ENCODE data around the gene EPHB6. TPM values are rescaled to one million over a fixed set of nuclear protein-coding genes. Genes with fewer than 3 reads are reported as not detected.

The EPHB6 gene
- total RNA-seq, 1 donor from 2014 or later, result 1.0 TPM

DNA sequence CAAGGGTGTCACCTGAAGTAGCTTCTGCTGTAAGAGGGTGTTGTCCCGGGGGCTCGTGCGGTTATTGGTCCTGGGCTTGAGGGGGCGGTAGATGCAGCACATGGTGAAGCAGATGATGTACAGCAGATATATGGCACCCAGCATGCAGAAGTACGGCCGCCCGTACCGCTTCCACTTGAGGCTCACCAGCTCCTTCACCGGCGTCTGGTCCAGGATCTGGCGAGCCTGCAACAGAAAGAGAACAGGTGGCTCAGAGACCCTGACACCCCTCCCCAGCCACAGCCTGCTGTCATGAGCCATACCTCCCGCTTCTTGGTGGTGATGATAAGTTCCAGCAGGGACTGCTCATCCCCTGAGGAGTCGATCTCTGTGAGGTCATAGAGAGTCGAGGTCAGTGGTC is 20.6 kb downstream of the EPHB6 start:
- Histone ChIP-seq H3K9ac (ENCODE audit: low read depth in 1 of 3, low read length in 3 of 3) (no peak overlapping the region), H3K27ac (ENCODE audit: low read depth, low read length) (no peak overlapping the region), H3K9me3 (ENCODE audit: control insufficient read depth in 3 of 3, low read length in 3 of 3) (no peaks in the 10 kb centered on the region), H3K36me3 (ENCODE audit: control insufficient read depth in 3 of 3, insufficient read depth in 3 of 3, low read length in 3 of 3) (no peaks in the 10 kb centered on the region), H3K4me1 (ENCODE audit: control insufficient read depth in 3 of 3, insufficient read depth in 3 of 3, low read length in 3 of 3) (no peaks in the 10 kb centered on the region), H3K4me3 (ENCODE audit: low read length in 3 of 3) (no peak overlapping the region), H3K27me3 (ENCODE audit: control insufficient read depth in 3 of 3, insufficient read depth in 3 of 3, low read length in 3 of 3) (peaks cover 14 to 20% (median 19%) of the 10 kb centered on the region in 3 donors)

DNA sequence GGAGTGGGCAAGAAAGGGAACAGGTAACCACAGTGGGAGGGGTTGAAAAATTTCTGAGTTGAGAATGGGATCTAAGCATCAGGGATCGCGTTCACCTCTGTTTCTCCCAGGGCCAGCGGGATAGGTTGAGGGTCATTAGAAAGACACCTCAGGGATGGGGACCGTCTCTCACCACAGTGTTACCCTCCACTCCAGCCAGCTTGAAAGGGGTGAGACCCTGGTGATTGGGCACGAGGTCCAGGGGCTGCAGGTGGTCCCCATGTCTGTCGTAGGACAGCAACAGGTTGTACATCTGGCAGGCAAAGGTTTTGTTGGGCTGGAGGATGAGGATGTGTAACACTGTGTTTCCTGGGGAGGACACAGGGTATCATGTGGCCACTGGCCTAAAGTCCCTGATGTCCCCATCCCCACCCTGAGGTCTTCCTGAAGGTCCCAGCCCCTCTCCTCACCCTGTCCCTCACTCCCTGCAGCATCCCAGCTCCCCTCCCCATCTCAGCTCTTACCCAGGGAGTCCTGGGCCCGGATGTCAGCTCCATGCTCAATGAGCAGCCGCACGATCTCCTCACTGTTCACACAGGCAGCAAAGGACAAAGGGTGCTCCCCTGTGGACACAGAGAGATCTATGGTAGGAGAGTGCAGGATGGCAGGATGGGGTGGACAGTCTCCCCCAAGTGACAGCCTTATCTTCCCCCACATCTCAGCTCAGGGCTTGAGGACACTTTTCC is 21.5 kb downstream of the EPHB6 start:
- Histone ChIP-seq H3K4me3 (ENCODE audit: low read length in 3 of 3) (no peak overlapping the region), H3K4me1 (ENCODE audit: control insufficient read depth in 3 of 3, insufficient read depth in 3 of 3, low read length in 3 of 3) (no peaks in the 10 kb centered on the region), H3K9me3 (ENCODE audit: control insufficient read depth in 3 of 3, low read length in 3 of 3) (no peaks in the 10 kb centered on the region), H3K27me3 (ENCODE audit: control insufficient read depth in 3 of 3, insufficient read depth in 3 of 3, low read length in 3 of 3) (peaks cover 18 to 27% (median 24%) of the 10 kb centered on the region in 3 donors), H3K27ac (ENCODE audit: low read depth, low read length) (no peak overlapping the region), H3K36me3 (ENCODE audit: control insufficient read depth in 3 of 3, insufficient read depth in 3 of 3, low read length in 3 of 3) (no peaks in the 10 kb centered on the region), H3K9ac (ENCODE audit: low read depth in 1 of 3, low read length in 3 of 3) (no peak overlapping the region)

DNA sequence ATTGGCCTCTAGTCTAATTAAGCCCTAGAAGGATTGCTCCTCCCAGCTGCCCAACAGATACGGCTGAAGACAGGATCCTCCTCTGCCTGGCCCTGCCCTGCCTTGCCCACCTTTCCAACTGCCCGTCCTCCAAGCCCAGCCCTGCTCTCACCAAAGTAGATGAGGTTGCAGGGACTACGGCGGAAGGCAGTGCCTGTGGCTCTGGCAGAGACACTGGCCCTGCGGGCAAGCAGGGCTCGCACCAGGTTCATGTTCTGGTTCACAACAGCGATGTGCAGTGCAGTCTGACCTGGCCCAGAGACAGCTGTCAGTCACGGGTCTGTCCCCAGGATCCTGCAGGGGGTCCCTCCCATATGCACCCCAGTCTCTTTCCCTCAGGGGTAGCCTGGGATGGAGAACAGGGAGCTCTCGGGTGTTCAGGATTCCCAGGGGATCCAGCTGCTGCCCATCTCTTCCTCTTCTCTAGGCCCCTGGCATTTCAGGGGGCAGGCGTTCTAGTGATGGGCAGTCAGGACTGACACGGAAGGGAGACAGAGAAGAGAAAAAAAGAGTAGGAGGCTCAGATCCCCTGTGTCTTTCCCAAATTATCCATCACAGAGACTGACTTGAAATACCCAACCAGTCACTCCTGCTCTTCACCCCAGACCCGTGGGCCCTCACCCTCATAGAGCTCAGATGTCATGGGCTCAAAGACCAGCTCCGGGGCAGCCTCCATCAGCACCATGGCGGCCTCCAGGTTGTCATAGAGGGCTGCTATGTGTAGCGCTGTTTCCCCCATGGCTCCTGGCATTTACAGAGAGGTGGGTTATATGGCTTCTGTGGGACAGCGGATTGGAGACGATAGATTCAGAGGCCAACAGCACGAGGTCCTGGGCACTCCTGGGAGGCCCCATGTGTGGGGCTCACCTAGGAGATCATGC is 22.4 kb downstream of the EPHB6 start:
- Histone ChIP-seq H3K27me3 (ENCODE audit: control insufficient read depth in 3 of 3, insufficient read depth in 3 of 3, low read length in 3 of 3) (peaks cover 24 to 28% (median 27%) of the 10 kb centered on the region in 3 donors), H3K9ac (ENCODE audit: low read depth in 1 of 3, low read length in 3 of 3) (no peak overlapping the region), H3K4me3 (ENCODE audit: low read length in 3 of 3) (no peak overlapping the region), H3K4me1 (ENCODE audit: control insufficient read depth in 3 of 3, insufficient read depth in 3 of 3, low read length in 3 of 3) (no peaks in the 10 kb centered on the region), H3K9me3 (ENCODE audit: control insufficient read depth in 3 of 3, low read length in 3 of 3) (no peaks in the 10 kb centered on the region), H3K27ac (ENCODE audit: low read depth, low read length) (no peak overlapping the region), H3K36me3 (ENCODE audit: control insufficient read depth in 3 of 3, insufficient read depth in 3 of 3, low read length in 3 of 3) (no peaks in the 10 kb centered on the region)

DNA sequence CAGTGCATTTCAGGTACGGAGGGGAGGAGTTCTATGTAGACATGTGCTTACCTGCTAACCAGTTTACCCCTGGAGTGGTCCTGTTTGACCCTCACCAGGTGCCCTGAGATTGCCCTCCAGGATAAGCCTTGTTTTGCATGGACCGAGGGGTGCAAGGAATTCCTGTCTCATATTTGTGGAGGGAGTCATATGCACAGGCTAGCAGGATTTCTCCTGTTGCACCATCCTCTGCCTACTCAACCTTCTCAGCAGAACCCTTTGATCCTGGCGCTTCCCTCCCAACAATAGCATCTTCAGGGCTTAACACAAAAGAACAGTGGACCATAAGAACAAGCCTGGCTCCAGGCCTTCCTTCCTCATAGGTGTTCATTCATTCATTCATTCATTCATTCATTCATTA is 23.4 kb downstream of the EPHB6 start:
- no peaks in the 10 kb centered on the region for H3K4me1 ChIP-seq (ENCODE audit: control insufficient read depth in 3 of 3, insufficient read depth in 3 of 3, low read length in 3 of 3)
- H3K4me3 ChIP-seq (ENCODE audit: low read length in 3 of 3), result no peak overlapping the region
- no peak overlapping the region for H3K27ac ChIP-seq (ENCODE audit: low read depth, low read length)
- no peak overlapping the region for H3K9ac ChIP-seq (ENCODE audit: low read depth in 1 of 3, low read length in 3 of 3)
- no peaks in the 10 kb centered on the region for H3K9me3 ChIP-seq (ENCODE audit: control insufficient read depth in 3 of 3, low read length in 3 of 3)
- H3K27me3 ChIP-seq (ENCODE audit: control insufficient read depth in 3 of 3, insufficient read depth in 3 of 3, low read length in 3 of 3), result peaks cover 27 to 36% (median 31%) of the 10 kb centered on the region in 3 donors
- H3K36me3 ChIP-seq (ENCODE audit: control insufficient read depth in 3 of 3, insufficient read depth in 3 of 3, low read length in 3 of 3), result no peaks in the 10 kb centered on the region

DNA sequence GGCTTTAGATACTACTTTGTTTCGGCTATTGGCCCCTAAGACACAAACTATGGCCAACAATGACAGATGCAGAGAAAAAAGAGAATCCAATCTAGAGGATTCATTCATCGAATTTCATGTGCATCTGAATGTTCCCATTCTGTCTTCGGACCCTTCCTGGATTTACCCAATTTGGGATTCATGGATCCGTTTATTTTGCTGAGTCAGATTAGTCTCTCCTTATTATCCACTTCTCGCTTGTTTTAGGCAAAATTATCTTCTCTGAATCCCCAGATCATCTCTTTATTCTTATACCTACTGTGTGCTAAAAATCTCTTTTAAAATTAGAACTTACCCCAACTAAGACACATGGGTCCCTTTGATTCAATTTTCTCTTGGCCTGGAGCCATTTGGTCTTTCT is 24.2 kb downstream of the EPHB6 start:
- Histone ChIP-seq H3K27ac (ENCODE audit: low read depth, low read length) (no peak overlapping the region), H3K9ac (ENCODE audit: low read depth in 1 of 3, low read length in 3 of 3) (no peak overlapping the region), H3K36me3 (ENCODE audit: control insufficient read depth in 3 of 3, insufficient read depth in 3 of 3, low read length in 3 of 3) (no peaks in the 10 kb centered on the region), H3K27me3 (ENCODE audit: control insufficient read depth in 3 of 3, insufficient read depth in 3 of 3, low read length in 3 of 3) (peaks cover 27 to 41% (median 31%) of the 10 kb centered on the region in 3 donors), H3K9me3 (ENCODE audit: control insufficient read depth in 3 of 3, low read length in 3 of 3) (no peaks in the 10 kb centered on the region), H3K4me1 (ENCODE audit: control insufficient read depth in 3 of 3, insufficient read depth in 3 of 3, low read length in 3 of 3) (no peaks in the 10 kb centered on the region), H3K4me3 (ENCODE audit: low read length in 3 of 3) (no peak overlapping the region)

DNA sequence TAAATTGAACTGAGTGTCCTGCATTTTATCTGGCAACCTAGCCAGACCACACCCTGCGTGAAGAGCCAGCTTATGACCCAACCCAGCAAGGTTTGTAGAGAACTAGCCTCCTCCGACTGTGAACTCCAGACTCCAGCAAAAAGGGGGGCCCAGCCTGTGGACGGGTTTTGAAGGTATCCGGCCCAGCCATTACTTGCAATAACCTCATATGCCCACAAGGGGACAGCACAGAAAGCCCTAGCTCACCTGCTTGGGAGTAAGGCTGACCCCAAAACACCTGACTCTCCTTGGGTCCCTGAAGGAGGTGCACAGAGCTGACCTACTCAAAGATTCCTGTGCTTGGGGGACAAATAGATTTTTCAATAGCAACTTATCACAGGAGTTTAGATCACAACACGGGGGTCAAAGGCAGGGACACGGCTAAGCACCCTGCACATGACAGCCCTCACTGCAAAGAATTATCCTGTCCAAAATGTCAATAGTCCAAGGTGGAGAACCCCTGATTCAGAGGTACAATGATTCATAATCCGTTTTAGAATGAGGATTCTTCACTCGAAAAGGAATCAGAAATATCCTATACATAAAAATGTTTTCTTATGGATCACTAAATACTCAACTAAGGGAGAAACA is 26.1 kb downstream of the EPHB6 start:
- Histone ChIP-seq H3K4me1 (ENCODE audit: control insufficient read depth in 3 of 3, insufficient read depth in 3 of 3, low read length in 3 of 3) (no peaks in the 10 kb centered on the region), H3K27me3 (ENCODE audit: control insufficient read depth in 3 of 3, insufficient read depth in 3 of 3, low read length in 3 of 3) (peaks cover 18 to 38% (median 28%) of the 10 kb centered on the region in 3 donors), H3K9ac (ENCODE audit: low read depth in 1 of 3, low read length in 3 of 3) (no peak overlapping the region), H3K4me3 (ENCODE audit: low read length in 3 of 3) (no peak overlapping the region), H3K9me3 (ENCODE audit: control insufficient read depth in 3 of 3, low read length in 3 of 3) (no peaks in the 10 kb centered on the region), H3K27ac (ENCODE audit: low read depth, low read length) (no peak overlapping the region), H3K36me3 (ENCODE audit: control insufficient read depth in 3 of 3, insufficient read depth in 3 of 3, low read length in 3 of 3) (no peaks in the 10 kb centered on the region)

DNA sequence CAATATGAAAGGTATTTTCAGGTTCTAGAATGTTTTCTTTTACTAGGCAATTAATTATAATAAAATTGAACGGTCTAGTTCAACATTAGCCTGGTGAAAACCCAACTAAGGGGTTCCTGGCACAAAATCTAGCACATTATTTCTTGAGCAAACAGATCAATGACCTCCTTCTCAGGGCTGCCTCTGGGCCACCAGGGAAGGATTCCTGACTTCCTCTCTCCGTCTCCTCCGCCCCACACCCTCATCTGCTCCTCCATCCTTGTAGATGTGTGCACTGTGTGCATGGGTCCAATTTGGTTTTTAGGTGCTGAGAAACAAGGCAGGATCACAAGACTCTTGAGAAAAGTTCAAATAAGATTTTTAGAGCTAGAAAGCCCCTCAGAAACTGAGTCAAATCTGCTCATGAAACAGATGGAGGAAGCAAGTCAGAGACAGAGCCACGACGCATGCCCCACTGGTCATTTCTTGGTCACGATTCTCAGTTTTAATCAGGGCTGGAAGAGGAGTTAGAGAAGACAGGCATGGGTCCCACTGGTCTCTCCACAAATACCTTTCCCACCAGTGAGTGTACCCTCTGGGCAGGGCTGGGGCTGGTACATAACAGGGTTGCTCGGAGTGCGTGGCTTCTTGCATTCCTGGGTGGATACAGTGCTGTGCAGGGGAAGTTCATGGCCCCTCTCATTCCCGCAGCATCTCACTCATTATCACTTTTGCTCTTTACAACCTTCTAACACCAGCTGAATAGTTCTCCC is 26.9 kb downstream of the EPHB6 start:
- H3K36me3 ChIP-seq (ENCODE audit: control insufficient read depth in 3 of 3, insufficient read depth in 3 of 3, low read length in 3 of 3), result no peaks in the 10 kb centered on the region
- H3K27ac ChIP-seq (ENCODE audit: low read depth, low read length), result no peak overlapping the region
- no peak overlapping the region for H3K4me3 ChIP-seq (ENCODE audit: low read length in 3 of 3)
- peaks cover 15 to 38% (median 28%) of the 10 kb centered on the region in 3 donors for H3K27me3 ChIP-seq (ENCODE audit: control insufficient read depth in 3 of 3, insufficient read depth in 3 of 3, low read length in 3 of 3)
- no peaks in the 10 kb centered on the region for H3K9me3 ChIP-seq (ENCODE audit: control insufficient read depth in 3 of 3, low read length in 3 of 3)
- H3K4me1 ChIP-seq (ENCODE audit: control insufficient read depth in 3 of 3, insufficient read depth in 3 of 3, low read length in 3 of 3), result no peaks in the 10 kb centered on the region
- H3K9ac ChIP-seq (ENCODE audit: low read depth in 1 of 3, low read length in 3 of 3), result no peak overlapping the region

DNA sequence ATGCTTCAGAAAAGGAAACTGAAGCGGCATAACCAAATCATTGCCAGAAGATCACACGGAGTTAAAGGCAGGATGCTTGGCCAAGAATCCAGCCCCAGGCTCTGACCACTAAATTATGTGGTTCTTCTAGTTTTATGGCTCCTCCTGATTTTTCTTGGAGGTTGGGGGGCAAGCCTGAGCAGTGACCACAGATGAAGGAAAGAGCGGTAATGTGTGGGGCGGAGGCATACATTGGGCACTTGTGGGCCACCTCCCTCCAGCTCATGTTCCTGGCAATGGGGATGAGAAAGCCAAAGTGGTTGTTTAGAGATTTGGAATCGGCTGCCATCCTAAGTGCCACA is 27.4 kb downstream of the EPHB6 start:
- no peaks in the 10 kb centered on the region for H3K9me3 ChIP-seq (ENCODE audit: control insufficient read depth in 3 of 3, low read length in 3 of 3)
- H3K4me3 ChIP-seq (ENCODE audit: low read length in 3 of 3), result no peak overlapping the region
- no peak overlapping the region for H3K27ac ChIP-seq (ENCODE audit: low read depth, low read length)
- H3K27me3 ChIP-seq (ENCODE audit: control insufficient read depth in 3 of 3, insufficient read depth in 3 of 3, low read length in 3 of 3), result peaks cover 15 to 41% (median 28%) of the 10 kb centered on the region in 3 donors
- H3K9ac ChIP-seq (ENCODE audit: low read depth in 1 of 3, low read length in 3 of 3), result no peak overlapping the region
- H3K36me3 ChIP-seq (ENCODE audit: control insufficient read depth in 3 of 3, insufficient read depth in 3 of 3, low read length in 3 of 3), result no peaks in the 10 kb centered on the region
- H3K4me1 ChIP-seq (ENCODE audit: control insufficient read depth in 3 of 3, insufficient read depth in 3 of 3, low read length in 3 of 3), result no peaks in the 10 kb centered on the region

DNA sequence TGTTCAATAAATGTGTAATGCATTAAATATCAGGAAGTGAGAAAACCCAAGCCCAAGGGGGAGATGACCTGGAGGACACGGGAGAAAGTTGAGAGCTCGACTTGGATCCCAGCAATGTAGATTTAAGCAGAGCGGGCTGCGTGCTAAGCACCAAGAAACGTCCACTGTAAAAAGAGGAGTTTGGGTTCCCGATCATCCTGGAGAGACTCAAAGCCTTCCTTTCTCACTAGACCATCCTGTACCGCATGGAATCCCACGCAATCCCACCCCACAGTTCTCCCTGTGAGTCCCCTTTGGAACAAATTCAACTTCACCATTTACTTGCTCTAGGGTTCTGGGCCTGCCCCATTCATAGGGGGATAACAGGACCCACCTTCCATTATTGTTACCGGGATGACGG is 28.3 kb downstream of the EPHB6 start:
- Histone ChIP-seq H3K36me3 (ENCODE audit: control insufficient read depth in 3 of 3, insufficient read depth in 3 of 3, low read length in 3 of 3) (no peaks in the 10 kb centered on the region), H3K9ac (ENCODE audit: low read depth in 1 of 3, low read length in 3 of 3) (no peak overlapping the region), H3K27ac (ENCODE audit: low read depth, low read length) (no peak overlapping the region), H3K4me3 (ENCODE audit: low read length in 3 of 3) (no peak overlapping the region), H3K4me1 (ENCODE audit: control insufficient read depth in 3 of 3, insufficient read depth in 3 of 3, low read length in 3 of 3) (no peaks in the 10 kb centered on the region), H3K27me3 (ENCODE audit: control insufficient read depth in 3 of 3, insufficient read depth in 3 of 3, low read length in 3 of 3) (peaks cover 15 to 33% (median 26%) of the 10 kb centered on the region in 3 donors), H3K9me3 (ENCODE audit: control insufficient read depth in 3 of 3, low read length in 3 of 3) (no peaks in the 10 kb centered on the region)

All from skeletal muscle tissue (tissue), 4 donors.